K562 (cell line): ENCODE data around the gene SLC16A13. TPM values are rescaled to one million over a fixed set of nuclear protein-coding genes. Genes with fewer than 3 reads are reported as not detected.

ENCODE experiments used
- ATAC-seq: fragments of 200-7000 bp; cut with Tn5 transposase; 3 replicates; pipeline ENCODE4 v1.9.1; 2020; ENCODE audit warnings: moderate library complexity
- BruUV-seq: library from RNA; stranded (reverse); fragments of 400-500 nt; replicated peaks from 2 replicates; lab custom pipeline; 2021; lab: Mats Ljungman, UMichigan
- CTCF ChIA-PET: fragments of 300-600 bp; formaldehyde crosslinking; extraction: SDS; loops from one replicate; lab custom pipeline; 2021; ENCODE audit warnings: low intra/inter-chr PET ratio; lab: Yijun Ruan, JAX
- POLR2A ChIA-PET: fragments of 300-600, 350-650 bp; sonication (Branson Sonifier 250); formaldehyde crosslinking; extraction: SDS; loops from one replicate; lab custom pipeline; 2021; ENCODE audit warnings: antibody characterized with exemption, inconsistent platforms; lab: Yijun Ruan, JAX
- DNase-seq, 4 experiments: peaks; one replicate each; pipeline versions ENCODE4 v3.0.0 to v3.0.0-alpha.2; 2011 to 2018; ENCODE audit warnings: low spot score in 3 of 4, mixed read lengths in 3 of 4; ENCODE audit errors: extremely low read depth in 1 of 4
- FAIRE-seq: peaks from 2 replicates; lab custom pipeline; 2011; peaks lifted over from hg19 to GRCh38; lab: Jason Lieb, UNC
- H2AFZ ChIP-seq: 2 replicates; pipeline ENCODE4 v1.6.0; 2011; ENCODE audit warnings: low read depth, low read length, control low read depth, inconsistent platforms
- H3K27ac ChIP-seq: fragments of 200-600 bp; 3 replicates; pipeline ENCODE4 v1.8.0; 2011; ENCODE audit warnings: low read depth, mild to moderate bottlenecking, control low read depth, inconsistent platforms, low read length, moderate library complexity, mixed read lengths; ENCODE audit errors: extremely low read depth
- H3K27me3 ChIP-seq, 2 experiments: fragments of 300-600 bp in 1 of 2; 2 replicates in 1 of 2; 3 replicates in 1 of 2; pipeline versions ENCODE4 v1.6.0 to v1.8.0; 2011; ENCODE audit warnings: inconsistent platforms in 2 of 2, low read length in 2 of 2, mild to moderate bottlenecking in 1 of 2, mixed read lengths in 1 of 2, moderate library complexity in 1 of 2; ENCODE audit not compliant: control insufficient read depth in 2 of 2, insufficient read depth in 2 of 2
- H3K36me3 ChIP-seq: fragments of 300-600 bp; 3 replicates; pipeline ENCODE4 v1.8.0; 2011; ENCODE audit warnings: mild to moderate bottlenecking, low read length, inconsistent platforms; ENCODE audit not compliant: control insufficient read depth, insufficient read depth
- H3K4me1 ChIP-seq, 2 experiments: fragments of 200-600 bp in 1 of 2; replicated peaks in 1 of 2; 2 replicates in 1 of 2; 3 replicates in 1 of 2; pipeline versions ENCODE4 v1.5.1 to v1.8.0; 2011; ENCODE audit warnings: inconsistent platforms in 2 of 2, low read length in 2 of 2, mild to moderate bottlenecking in 1 of 2, mixed read lengths in 1 of 2, moderate library complexity in 1 of 2; ENCODE audit not compliant: control insufficient read depth in 2 of 2, insufficient read depth in 2 of 2
- H3K4me2 ChIP-seq: 2 replicates; pipeline ENCODE4 v1.6.1; 2011; ENCODE audit warnings: low read length, control low read depth, inconsistent platforms, mixed read lengths; ENCODE audit not compliant: insufficient read depth
- H3K4me3 ChIP-seq: fragments of 200-600 bp; sonication (generic), shearing (Covaris generic); 2 replicates; pipeline ENCODE4 v1.5.1; 2016; ENCODE audit warnings: control low read depth, inconsistent platforms
- H3K79me2 ChIP-seq: fragments of 200-600 bp; 3 replicates; pipeline ENCODE4 v1.8.0; 2011; ENCODE audit warnings: low read length, inconsistent platforms; ENCODE audit not compliant: control insufficient read depth, insufficient read depth
- H3K9ac ChIP-seq, 2 experiments: 2 replicates each; pipeline versions ENCODE4 v1.6.0 to v1.6.1; 2011; ENCODE audit warnings: low read depth in 2 of 2, low read length in 2 of 2, control low read depth in 1 of 2, inconsistent platforms in 1 of 2, mild to moderate bottlenecking in 1 of 2, mixed read lengths in 1 of 2; ENCODE audit not compliant: insufficient read depth in 1 of 2
- H3K9me1 ChIP-seq: one replicate; pipeline ENCODE4 v1.6.0; 2011; ENCODE audit warnings: inconsistent platforms, mild to moderate bottlenecking, low read length, moderate library complexity; ENCODE audit not compliant: control insufficient read depth, insufficient read depth
- H3K9me3 ChIP-seq: replicated peaks from 2 replicates; pipeline ENCODE4 v1.5.1; 2011; ENCODE audit warnings: low read depth, low read length, inconsistent platforms; ENCODE audit not compliant: control insufficient read depth, insufficient read depth
- H4K20me1 ChIP-seq: replicated peaks from 2 replicates; pipeline ENCODE4 v1.6.1; 2011; ENCODE audit warnings: low read length, inconsistent platforms, mixed read lengths; ENCODE audit not compliant: control insufficient read depth, insufficient read depth
- BCLAF1 ChIP-seq, 2 experiments: fragments of 450-650 bp in 1 of 2; IDR thresholded peaks; 2 replicates each; pipeline ENCODE4 v1.6.1; 2011 to 2017; ENCODE audit warnings: low read depth in 2 of 2, antibody characterized with exemption in 1 of 2, borderline replicate concordance in 1 of 2, low read length in 1 of 2, mild to moderate bottlenecking in 1 of 2, mixed read lengths in 1 of 2; ENCODE audit not compliant: control insufficient read depth in 1 of 2
- CC2D1A ChIP-seq: fragments of 450-650 bp; IDR thresholded peaks from 2 replicates; pipeline ENCODE4 v1.6.1; 2017; ENCODE audit warnings: mild to moderate bottlenecking
- GABPB1 ChIP-seq: sonication (generic); formaldehyde crosslinking; IDR thresholded peaks from 2 replicates; pipeline ENCODE4 v1.8.0; 2022; ENCODE audit warnings: mild to moderate bottlenecking, missing genetic modification reagents
- HLTF ChIP-seq: fragments of 450-650 bp; IDR thresholded peaks from 2 replicates; pipeline ENCODE4 v1.6.1; 2016
- JUND ChIP-seq, 2 experiments: IDR thresholded peaks; 2 replicates in 1 of 2; 3 replicates in 1 of 2; pipeline ENCODE4 v1.6.1; 2011; ENCODE audit warnings: borderline replicate concordance in 2 of 2, low read depth in 2 of 2, low read length in 2 of 2, improper control_type of control experiment in 1 of 2, missing biosample characterization in 1 of 2, missing genetic modification characterization in 1 of 2, missing genetic modification reagents in 1 of 2
- MCM5 ChIP-seq: fragments of 450-650 bp; IDR thresholded peaks from 2 replicates; pipeline ENCODE4 v1.6.1; 2016; ENCODE audit warnings: low read depth
- MLLT1 ChIP-seq, 2 experiments: fragments of 450-650 bp; IDR thresholded peaks; 2 replicates each; pipeline ENCODE4 v1.6.1; 2016
- MXI1 ChIP-seq: IDR thresholded peaks from 2 replicates; pipeline ENCODE4 v1.6.1; 2011; ENCODE audit warnings: low read depth, mild to moderate bottlenecking, improper control_type of control experiment, low read length
- MYC ChIP-seq, 2 experiments: fragments of 250-450 bp in 1 of 2; sonication (Bioruptor Pico) in 1 of 2; IDR thresholded peaks; 2 replicates each; pipeline versions ENCODE4 v1.5.1 to v1.6.1; 2012 to 2021; ENCODE audit warnings: low read depth in 2 of 2, borderline replicate concordance in 1 of 2, improper control_type of control experiment in 1 of 2, low read length in 1 of 2, mild to moderate bottlenecking in 1 of 2, moderate library complexity in 1 of 2
- MYNN ChIP-seq, 2 experiments: sonication (generic); formaldehyde crosslinking in 1 of 2; IDR thresholded peaks; 2 replicates each; pipeline versions ENCODE4 v1.5.0 to v1.6.1; 2016 to 2020; ENCODE audit warnings: antibody characterized with exemption in 1 of 2, missing genetic modification reagents in 1 of 2
- ZFP30 ChIP-seq: fragments of 250-450 bp; sonication (Bioruptor Pico); IDR thresholded peaks from 2 replicates; pipeline ENCODE4 v1.8.0; 2022; ENCODE audit warnings: moderate library complexity, mild to moderate bottlenecking, inconsistent platforms, borderline replicate concordance
- ZNF316 ChIP-seq: fragments of 450-650 bp; IDR thresholded peaks from 2 replicates; pipeline ENCODE4 v1.6.1; 2016
- WGBS: fragments of 100-300 bp; shearing (Covaris generic); methylation state at CpG from one replicate; pipeline ENCODE4 v1.1.6; 2016; ENCODE audit warnings: low coverage, mixed read lengths; ENCODE audit not compliant: insufficient coverage; ENCODE audit errors: missing lambda C conversion rate; 5-methylcytosine and 5-hydroxymethylcytosine counted together
- in situ Hi-C: fragments of 300-500 bp; cut with MboI; formaldehyde crosslinking; loops from 4 replicates; pipeline ENCODE4 v1.15.0; 2018; ENCODE audit warnings: inconsistent platforms, mixed read lengths
- intact Hi-C: fragments of 100-400 bp; cut with micrococcal nuclease; formaldehyde crosslinking; loops from 2 replicates; pipeline ENCODE4 v1.14.2; 2022
- polyA plus RNA-seq, 8 experiments: library from polyadenylated mRNA; depleted of rRNA in 4 of 8; stranded (reverse) in 5 of 8; unstranded in 3 of 8; fragments of >200 nt; fragmentation: Nextera tagmentation in 2 of 8; fragmentation: Illumina TruSeq in 1 of 8; extraction: Ambion mirVana in 2 of 8; extraction: Trizol in 1 of 8; gene quantifications; 2 replicates each; pipeline versions ENCODE4 v1.2.1 to v1.2.3, GENCODE V29; 2011 to 2014; ENCODE audit warnings: inconsistent platforms in 1 of 8, missing spikeins in 1 of 8
- total RNA-seq, 7 experiments: library from RNA; depleted of rRNA in 6 of 7; stranded (reverse); fragments of >200 nt in 6 of 7; fragmentation: Illumina TruSeq in 2 of 7; extraction: Trizol in 2 of 7; gene quantifications; 2 replicates each; pipeline versions ENCODE4 v1.2.1 to v1.2.3, GENCODE V29; 2011 to 2021; ENCODE audit warnings: low replicate concordance in 1 of 7
- TF ChIP-seq, protein P1 (sequence below), 3 experiments: IDR thresholded peaks in 2 of 3; conservative IDR thresholded peaks in 1 of 3; 2 replicates each; pipeline ENCODE4 v1.5.1; 2011 to 2012; ENCODE audit warnings: low read length in 3 of 3, mild to moderate bottlenecking in 3 of 3, control low read depth in 2 of 3, improper control_type of control experiment in 1 of 3, inconsistent platforms in 1 of 3, low read depth in 1 of 3, mixed read lengths in 1 of 3, moderate library complexity in 1 of 3; ENCODE audit not compliant: insufficient read depth in 2 of 3

Gene SLC16A13
- total and polyA plus RNA-seq, 9 of the 15 experiments (the other 6 are each of a cell fraction or from before 2014, with no cell fraction given) = 0.04 to 5.6 (median 0.87) TPM

DNA sequence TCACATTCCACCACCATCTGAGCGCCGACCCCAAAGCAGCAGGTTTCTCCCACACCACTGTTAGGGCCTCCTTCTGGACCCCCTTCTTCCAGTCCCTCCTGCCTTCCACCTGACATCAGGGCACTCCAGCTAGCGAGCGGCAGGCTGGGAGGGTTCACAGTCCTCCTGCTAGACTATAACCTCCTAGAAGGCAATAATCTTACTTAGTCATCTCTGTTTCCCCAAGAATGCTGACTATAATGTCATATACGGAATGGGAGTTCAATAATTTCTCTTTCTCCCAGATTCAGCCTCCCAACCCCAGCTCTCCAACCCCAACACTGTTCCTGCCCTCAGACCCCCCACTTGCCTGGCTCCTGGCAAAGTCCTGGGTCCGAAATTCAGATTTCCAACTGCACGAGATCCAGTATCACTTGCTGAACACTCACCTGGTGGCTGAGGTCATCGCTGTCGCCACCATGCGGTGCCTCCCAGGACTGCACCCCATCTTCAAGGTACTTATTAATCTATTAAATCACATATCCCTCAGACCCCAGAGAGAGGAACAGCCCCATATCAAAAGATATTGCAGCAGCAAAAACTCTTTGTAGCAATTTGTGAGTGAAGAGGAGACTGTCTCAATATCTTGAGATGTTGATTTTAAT lies 34.4 kb upstream of the SLC16A13 start:
- Histone ChIP-seq H3K79me2 (peaks cover 8% of the 10 kb centered on the region; the same call in 2 of the 3 replicates), H3K9ac (no peak overlapping the region), H3K9me1 (no peaks in the 10 kb centered on the region), H3K36me3 (peaks cover 48% of the 10 kb centered on the region; the same call in 2 of the 3 replicates), H3K4me2 (no peak overlapping the region; the same call in 1 of the 2 replicates), H4K20me1 (no peaks in the 10 kb centered on the region), H3K27me3 (no peaks in the 10 kb centered on the region), H3K4me3 (no peak overlapping the region), H2AFZ (no peak overlapping the region), H3K9me3 (no peaks in the 10 kb centered on the region), H3K4me1 (peaks cover 9 to 29% of the 10 kb centered on the region in 2 experiments), H3K27ac (no peak overlapping the region; the same call in 2 of the 3 replicates)
- peak; percentile 85 for FAIRE-seq
- ChIA-PET POLR2A (no interaction called here), CTCF (interaction anchor here (1.3 to 2.9 kb wide), 4 partner anchors 88 to 335 kb away, joined by 4 to 15 read pairs (median 6); no protein-coding TSS in a partner anchor)
- in situ Hi-C loops = no loop called here
- 56% methylated on average over 10 of the region's 10 CpGs for WGBS
- intact Hi-C loops = loop anchor here (1.0 kb wide), 1 partner anchor 88 kb away; no protein-coding TSS in a partner anchor
- peak; percentile 21; the same call in 1 of the 3 replicates for ATAC-seq
- no TSS peak for BruUV-seq
- DNase-seq = peak in 2 of 4 experiments; percentile 32 to 70
- TF ChIP-seq HLTF (no peak), MLLT1 (IDR thresholded peaks at IDR 0.05) (no peak), ZFP30 (CRISPR knock-in tag) (no peak), GABPB1 (CRISPR knock-in tag) (no peak), CC2D1A (0 out of 2 replicates have a peak, but pooled peaks have one; percentile 41), ZNF316 (peak; percentile 53; the same call in 1 of the 2 replicates), MYC (IDR thresholded peaks at IDR 0.05; ENCODE audit: low read depth, low read length) (peak; percentile 30; the same call in 1 of the 2 replicates), MYC (CRISPR knock-in tag; IDR thresholded peaks at IDR 0.05; ENCODE audit: borderline replicate concordance, low read depth) (no peak), MYNN (IDR thresholded peaks at IDR 0.05) (no peak), MYNN (CRISPR knock-in tag; IDR thresholded peaks at IDR 0.05) (no peak), MCM5 (no peak), MXI1 (no peak), BCLAF1 (IDR thresholded peaks at IDR 0.05; ENCODE audit: borderline replicate concordance in 1 of 2, control insufficient read depth in 1 of 2, low read depth in 2 of 2, low read length in 1 of 2) (no peak), JUND (IDR thresholded peaks at IDR 0.05; ENCODE audit: borderline replicate concordance, low read depth, low read length) (peak; percentile 39; the same call in 1 of the 2 replicates), JUND (tag; IDR thresholded peaks at IDR 0.05; ENCODE audit: borderline replicate concordance, low read depth, low read length) (no peak; the same call in 2 of the 3 replicates)
- TF ChIP-seq, protein P1, sequence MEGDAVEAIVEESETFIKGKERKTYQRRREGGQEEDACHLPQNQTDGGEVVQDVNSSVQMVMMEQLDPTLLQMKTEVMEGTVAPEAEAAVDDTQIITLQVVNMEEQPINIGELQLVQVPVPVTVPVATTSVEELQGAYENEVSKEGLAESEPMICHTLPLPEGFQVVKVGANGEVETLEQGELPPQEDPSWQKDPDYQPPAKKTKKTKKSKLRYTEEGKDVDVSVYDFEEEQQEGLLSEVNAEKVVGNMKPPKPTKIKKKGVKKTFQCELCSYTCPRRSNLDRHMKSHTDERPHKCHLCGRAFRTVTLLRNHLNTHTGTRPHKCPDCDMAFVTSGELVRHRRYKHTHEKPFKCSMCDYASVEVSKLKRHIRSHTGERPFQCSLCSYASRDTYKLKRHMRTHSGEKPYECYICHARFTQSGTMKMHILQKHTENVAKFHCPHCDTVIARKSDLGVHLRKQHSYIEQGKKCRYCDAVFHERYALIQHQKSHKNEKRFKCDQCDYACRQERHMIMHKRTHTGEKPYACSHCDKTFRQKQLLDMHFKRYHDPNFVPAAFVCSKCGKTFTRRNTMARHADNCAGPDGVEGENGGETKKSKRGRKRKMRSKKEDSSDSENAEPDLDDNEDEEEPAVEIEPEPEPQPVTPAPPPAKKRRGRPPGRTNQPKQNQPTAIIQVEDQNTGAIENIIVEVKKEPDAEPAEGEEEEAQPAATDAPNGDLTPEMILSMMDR (IDR thresholded peaks at IDR 0.05 in 2 of 3, conservative IDR thresholded peaks at IDR 0.05 in 1 of 3; ENCODE audit: insufficient read depth in 2 of 3, low read depth in 1 of 3, low read length in 3 of 3) = peak; percentile 75 to 81 (median 75)
